Keratinocyte (primary cell): Measurements from ENCODE around the gene CFAP57.

Experiments used
- EZH2 ChIP-seq: IDR thresholded peaks from one replicate; pipeline ENCODE4 v1.6.1; 2012; ENCODE audit warnings: inconsistent platforms, mild to moderate bottlenecking, low read length, moderate library complexity
- TF ChIP-seq, protein P1 (sequence below), 3 experiments: IDR thresholded peaks in 1 of 3; conservative IDR thresholded peaks in 1 of 3; optimal IDR thresholded peaks in 1 of 3; 2 replicates in 2 of 3; 3 replicates in 1 of 3; pipeline versions ENCODE3 to v1.5.1; 2011; ENCODE audit warnings: low read length in 3 of 3, mild to moderate bottlenecking in 3 of 3, moderate library complexity in 2 of 3, control low read depth in 1 of 3, inconsistent platforms in 1 of 3; ENCODE audit not compliant: insufficient read depth in 2 of 3; ENCODE audit errors: extremely low read depth in 1 of 3

DNA sequence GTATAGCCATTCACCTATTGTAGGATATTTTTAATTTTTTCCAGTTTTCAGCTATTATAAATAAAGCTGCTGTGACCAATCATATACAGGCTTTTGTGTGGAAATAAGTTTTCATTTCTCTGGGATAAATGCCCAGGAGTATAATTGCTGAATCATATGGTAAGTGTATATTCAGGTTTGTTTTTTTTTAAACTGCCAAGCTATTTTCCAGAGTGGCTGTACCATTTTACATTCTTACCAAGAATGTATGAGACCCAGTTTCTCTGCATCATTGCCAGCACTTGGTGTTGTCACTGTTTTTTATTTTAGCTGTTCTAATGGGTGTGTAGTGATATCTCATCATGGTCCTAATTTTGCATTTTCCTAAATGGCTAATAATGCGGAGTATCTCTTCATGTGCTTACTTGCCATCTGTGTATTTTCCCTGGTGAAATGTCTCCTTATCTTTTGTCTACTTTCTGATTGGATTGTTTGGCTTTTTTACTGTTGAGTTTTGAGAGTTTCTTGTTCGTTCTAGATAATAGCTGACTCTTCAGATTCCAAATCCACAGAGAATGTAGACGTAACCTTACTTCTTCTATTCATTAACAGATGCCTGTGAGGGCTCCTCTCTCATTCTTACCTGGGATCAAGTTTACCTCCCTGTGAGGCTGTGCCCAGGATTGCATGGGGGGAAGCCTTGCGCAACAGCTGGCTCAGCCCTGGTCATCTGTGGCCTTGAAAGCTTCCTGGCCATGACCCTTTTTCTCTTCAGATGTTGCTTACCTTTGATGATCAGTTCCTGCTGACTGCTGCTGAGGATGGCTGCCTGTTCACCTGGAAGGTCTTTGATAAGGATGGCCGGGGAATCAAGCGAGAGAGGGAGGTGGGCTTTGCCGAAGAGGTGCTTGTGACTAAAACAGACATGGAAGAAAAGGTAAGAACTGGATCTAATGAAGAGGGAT, 42.6 kb downstream of the CFAP57 start:
- TF ChIP-seq, protein P1, sequence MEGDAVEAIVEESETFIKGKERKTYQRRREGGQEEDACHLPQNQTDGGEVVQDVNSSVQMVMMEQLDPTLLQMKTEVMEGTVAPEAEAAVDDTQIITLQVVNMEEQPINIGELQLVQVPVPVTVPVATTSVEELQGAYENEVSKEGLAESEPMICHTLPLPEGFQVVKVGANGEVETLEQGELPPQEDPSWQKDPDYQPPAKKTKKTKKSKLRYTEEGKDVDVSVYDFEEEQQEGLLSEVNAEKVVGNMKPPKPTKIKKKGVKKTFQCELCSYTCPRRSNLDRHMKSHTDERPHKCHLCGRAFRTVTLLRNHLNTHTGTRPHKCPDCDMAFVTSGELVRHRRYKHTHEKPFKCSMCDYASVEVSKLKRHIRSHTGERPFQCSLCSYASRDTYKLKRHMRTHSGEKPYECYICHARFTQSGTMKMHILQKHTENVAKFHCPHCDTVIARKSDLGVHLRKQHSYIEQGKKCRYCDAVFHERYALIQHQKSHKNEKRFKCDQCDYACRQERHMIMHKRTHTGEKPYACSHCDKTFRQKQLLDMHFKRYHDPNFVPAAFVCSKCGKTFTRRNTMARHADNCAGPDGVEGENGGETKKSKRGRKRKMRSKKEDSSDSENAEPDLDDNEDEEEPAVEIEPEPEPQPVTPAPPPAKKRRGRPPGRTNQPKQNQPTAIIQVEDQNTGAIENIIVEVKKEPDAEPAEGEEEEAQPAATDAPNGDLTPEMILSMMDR (optimal IDR thresholded peaks at IDR 0.05 in 1 of 3, IDR thresholded peaks at IDR 0.05 in 1 of 3, conservative IDR thresholded peaks at IDR 0.05 in 1 of 3; ENCODE audit: extremely low read depth in 1 of 3, insufficient read depth in 2 of 3, low read length in 3 of 3) = no peak
- TF ChIP-seq EZH2 = no peak
